HL-60 (cell line): ENCODE measurements around the gene EEF2.
A peak's percentile ranks its signal among the peaks of the same experiment; 100 is the strongest.

ENCODE experiments used
- DNase-seq, 2 experiments: peaks; one replicate each; pipeline ENCODE4 v3.0.0-alpha.2; 2010 to 2020; ENCODE audit warnings: low read depth in 1 of 2, low spot score in 1 of 2
- H3K27ac ChIP-seq: fragments of 250-450 bp; sonication (Bioruptor Pico); replicated peaks from 2 replicates; pipeline ENCODE4 v1.5.1; 2020; ENCODE audit warnings: mild to moderate bottlenecking, moderate library complexity
- H3K27me3 ChIP-seq: fragments of 250-450 bp; sonication (Bioruptor Pico); 2 replicates; pipeline ENCODE4 v1.5.1; 2021; ENCODE audit warnings: mild to moderate bottlenecking, moderate library complexity; ENCODE audit not compliant: insufficient read depth, poor library complexity, severe bottlenecking
- H3K4me3 ChIP-seq: replicated peaks from 2 replicates; pipeline ENCODE4 v1.5.1; 2011; ENCODE audit warnings: mild to moderate bottlenecking, control low read depth, low read length; ENCODE audit not compliant: insufficient read depth
- GABPA ChIP-seq: IDR thresholded peaks from 2 replicates; pipeline ENCODE4 v1.6.1; 2012; ENCODE audit warnings: low read depth
- POLR2AphosphoS5 ChIP-seq: IDR thresholded peaks from 2 replicates; pipeline ENCODE4 v1.6.1; 2012; ENCODE audit warnings: low read depth
- SPI1 ChIP-seq: IDR thresholded peaks from 2 replicates; pipeline ENCODE4 v1.6.1; 2012; ENCODE audit warnings: low read depth, mild to moderate bottlenecking, borderline replicate concordance
- TF ChIP-seq, protein P1 (sequence below): IDR thresholded peaks from 2 replicates; pipeline ENCODE4 v1.6.1; 2012; ENCODE audit warnings: low read depth; ENCODE audit not compliant: insufficient replicate concordance
- TF ChIP-seq, protein P2 (sequence below): IDR thresholded peaks from one replicate; pipeline ENCODE4 v1.5.1; 2011; ENCODE audit warnings: low read length, control low read depth, inconsistent platforms; ENCODE audit not compliant: insufficient read depth

Gene EEF2

DNA sequence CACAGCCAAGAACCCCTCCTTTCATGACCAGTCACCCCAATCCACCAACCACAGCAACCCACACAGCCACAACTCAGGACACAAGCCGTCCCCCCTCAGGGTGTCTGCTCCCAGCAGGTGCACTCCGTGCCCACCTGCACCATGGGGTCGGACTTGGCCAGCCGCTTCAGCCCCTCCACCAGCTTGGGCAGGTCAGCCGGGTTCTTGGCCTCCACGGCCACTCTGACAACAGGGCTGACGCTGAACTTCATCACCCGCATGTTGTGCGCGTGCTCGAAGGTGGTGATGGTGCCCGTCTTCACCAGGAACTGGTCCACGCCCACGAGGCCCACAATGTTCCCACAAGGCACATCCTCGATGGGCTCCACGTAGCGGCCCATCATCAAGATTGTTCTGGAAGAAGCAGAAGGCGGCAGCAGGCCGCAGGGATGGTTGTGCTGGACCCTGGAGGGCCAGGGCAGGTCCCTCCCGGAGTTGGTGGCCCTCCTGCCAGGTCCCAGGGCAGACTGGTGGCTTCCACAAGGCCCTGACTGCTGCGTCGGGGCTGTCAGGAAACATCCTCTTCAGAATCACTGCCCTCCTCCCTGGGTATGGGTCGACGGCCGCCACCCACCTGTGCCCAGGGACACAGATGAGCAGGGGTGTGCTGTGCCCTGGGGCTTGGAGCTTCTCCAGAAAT is 5.5 kb downstream of the EEF2 start:
- H3K4me3 ChIP-seq: no peak overlapping the region
- TF ChIP-seq SPI1 (no peak), GABPA (no peak), POLR2AphosphoS5 (peak; percentile 27; the same call in 1 of the 2 replicates)
- TF ChIP-seq, protein P1, sequence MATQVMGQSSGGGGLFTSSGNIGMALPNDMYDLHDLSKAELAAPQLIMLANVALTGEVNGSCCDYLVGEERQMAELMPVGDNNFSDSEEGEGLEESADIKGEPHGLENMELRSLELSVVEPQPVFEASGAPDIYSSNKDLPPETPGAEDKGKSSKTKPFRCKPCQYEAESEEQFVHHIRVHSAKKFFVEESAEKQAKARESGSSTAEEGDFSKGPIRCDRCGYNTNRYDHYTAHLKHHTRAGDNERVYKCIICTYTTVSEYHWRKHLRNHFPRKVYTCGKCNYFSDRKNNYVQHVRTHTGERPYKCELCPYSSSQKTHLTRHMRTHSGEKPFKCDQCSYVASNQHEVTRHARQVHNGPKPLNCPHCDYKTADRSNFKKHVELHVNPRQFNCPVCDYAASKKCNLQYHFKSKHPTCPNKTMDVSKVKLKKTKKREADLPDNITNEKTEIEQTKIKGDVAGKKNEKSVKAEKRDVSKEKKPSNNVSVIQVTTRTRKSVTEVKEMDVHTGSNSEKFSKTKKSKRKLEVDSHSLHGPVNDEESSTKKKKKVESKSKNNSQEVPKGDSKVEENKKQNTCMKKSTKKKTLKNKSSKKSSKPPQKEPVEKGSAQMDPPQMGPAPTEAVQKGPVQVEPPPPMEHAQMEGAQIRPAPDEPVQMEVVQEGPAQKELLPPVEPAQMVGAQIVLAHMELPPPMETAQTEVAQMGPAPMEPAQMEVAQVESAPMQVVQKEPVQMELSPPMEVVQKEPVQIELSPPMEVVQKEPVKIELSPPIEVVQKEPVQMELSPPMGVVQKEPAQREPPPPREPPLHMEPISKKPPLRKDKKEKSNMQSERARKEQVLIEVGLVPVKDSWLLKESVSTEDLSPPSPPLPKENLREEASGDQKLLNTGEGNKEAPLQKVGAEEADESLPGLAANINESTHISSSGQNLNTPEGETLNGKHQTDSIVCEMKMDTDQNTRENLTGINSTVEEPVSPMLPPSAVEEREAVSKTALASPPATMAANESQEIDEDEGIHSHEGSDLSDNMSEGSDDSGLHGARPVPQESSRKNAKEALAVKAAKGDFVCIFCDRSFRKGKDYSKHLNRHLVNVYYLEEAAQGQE: no peak
- TF ChIP-seq, protein P2, sequence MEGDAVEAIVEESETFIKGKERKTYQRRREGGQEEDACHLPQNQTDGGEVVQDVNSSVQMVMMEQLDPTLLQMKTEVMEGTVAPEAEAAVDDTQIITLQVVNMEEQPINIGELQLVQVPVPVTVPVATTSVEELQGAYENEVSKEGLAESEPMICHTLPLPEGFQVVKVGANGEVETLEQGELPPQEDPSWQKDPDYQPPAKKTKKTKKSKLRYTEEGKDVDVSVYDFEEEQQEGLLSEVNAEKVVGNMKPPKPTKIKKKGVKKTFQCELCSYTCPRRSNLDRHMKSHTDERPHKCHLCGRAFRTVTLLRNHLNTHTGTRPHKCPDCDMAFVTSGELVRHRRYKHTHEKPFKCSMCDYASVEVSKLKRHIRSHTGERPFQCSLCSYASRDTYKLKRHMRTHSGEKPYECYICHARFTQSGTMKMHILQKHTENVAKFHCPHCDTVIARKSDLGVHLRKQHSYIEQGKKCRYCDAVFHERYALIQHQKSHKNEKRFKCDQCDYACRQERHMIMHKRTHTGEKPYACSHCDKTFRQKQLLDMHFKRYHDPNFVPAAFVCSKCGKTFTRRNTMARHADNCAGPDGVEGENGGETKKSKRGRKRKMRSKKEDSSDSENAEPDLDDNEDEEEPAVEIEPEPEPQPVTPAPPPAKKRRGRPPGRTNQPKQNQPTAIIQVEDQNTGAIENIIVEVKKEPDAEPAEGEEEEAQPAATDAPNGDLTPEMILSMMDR: no peak
- no peaks in the 10 kb centered on the region for H3K27me3 ChIP-seq
- DNase-seq: peak in 1 of 2 experiments; percentile 45
- no peak overlapping the region for H3K27ac ChIP-seq

DNA sequence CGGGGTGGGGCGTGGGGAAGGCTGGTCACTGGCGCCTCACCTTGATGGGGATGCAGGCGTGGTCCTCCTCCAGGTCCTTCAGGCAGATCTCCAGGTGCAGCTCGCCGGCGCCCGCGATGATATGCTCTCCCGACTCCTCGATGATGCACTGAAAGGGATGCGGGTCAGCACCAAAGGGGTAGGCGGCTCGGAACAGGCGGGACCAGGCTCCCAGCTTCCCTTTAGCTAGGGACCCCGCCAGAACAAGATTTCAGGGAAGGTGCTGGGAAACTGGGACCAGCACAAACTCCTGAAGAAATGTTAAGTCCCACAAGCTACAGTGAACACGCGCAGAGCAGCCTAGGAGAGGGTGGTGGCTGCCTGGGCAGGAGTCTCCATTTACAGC is 6.0 kb downstream of the EEF2 start:
- DNase-seq: peak in 1 of 2 experiments; percentile 44
- H3K27ac ChIP-seq: no peak overlapping the region
- TF ChIP-seq POLR2AphosphoS5 (no peak; the same call in 1 of the 2 replicates), SPI1 (no peak)

DNA sequence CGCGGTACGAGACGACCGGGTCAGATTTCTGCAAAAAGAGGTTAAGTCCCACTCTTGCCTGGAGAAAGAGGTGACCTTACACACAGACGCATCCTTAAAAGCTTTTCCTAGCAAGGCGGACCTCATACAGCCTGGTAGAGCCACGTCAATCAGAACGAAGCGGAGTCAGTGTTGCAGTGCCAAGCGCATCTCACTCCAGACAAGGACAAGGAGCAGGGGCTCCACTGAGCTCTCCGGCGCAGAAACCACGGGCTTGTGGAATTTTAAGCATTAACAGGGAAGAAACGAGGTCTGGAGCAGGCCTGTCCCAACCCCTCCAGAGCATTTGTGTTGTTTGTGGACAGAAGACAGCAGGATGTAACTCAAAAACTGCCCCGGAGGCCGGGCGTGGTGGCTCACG is 7.1 kb downstream of the EEF2 start:
- peak in 1 of 2 experiments; percentile 55 for DNase-seq
- H3K27me3 ChIP-seq: no peaks in the 10 kb centered on the region
- H3K4me3 ChIP-seq: no peak overlapping the region
- TF ChIP-seq POLR2AphosphoS5 (peak; percentile 8; the same call in 1 of the 2 replicates), SPI1 (no peak)
- no peak overlapping the region for H3K27ac ChIP-seq

More for the DNA sequence above, 6.0 kb downstream of the EEF2 start:
- no peaks in the 10 kb centered on the region for H3K27me3 ChIP-seq
- H3K4me3 ChIP-seq: no peak overlapping the region

DNA sequence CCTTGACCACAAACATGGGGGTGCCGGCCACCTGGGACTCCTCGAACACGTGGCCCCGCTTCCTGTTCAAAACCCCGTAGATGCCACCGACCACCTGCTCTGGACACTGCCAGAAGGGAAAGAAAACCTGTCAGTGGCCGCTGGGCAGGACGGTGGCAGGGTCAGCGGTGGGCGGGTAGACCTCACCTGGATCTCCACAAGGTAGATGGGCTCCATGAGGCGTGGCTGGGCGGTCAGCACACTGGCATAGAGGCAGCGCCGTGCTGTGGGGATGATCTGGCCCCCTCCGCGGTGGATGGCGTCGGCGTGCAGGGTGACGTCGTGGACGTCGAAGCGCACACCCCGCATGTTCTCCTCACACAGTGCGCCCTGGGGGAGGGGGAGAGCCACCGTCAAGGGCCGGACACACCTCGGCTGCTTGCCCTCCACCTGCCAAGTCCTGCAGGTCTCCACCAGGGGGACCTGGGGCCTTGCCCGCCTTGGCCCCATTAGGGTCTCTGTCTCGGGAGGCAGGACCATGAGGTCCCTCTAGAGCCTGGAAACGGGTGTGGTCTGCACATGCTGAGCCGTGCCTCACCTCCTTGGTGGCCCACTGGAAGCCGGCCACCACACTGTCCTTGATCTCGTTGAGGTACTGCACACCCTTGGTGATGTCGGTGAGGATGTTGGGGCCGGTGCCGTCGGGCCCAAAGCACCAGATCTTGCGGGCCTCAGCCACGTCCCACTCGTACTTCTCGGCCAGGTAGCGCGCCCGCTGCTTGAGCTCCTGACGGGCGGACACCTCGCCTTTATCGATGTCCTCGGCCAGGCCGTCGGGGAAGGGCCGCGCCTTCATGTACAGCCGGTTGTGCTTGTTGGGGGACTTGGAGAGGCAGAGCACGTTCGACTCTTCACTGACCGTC is 7.8 kb downstream of the EEF2 start:
- H3K4me3 ChIP-seq: no peak overlapping the region
- DNase-seq: peak in 1 of 2 experiments; percentile 73
- H3K27me3 ChIP-seq: no peaks in the 10 kb centered on the region
- no peak overlapping the region for H3K27ac ChIP-seq
- TF ChIP-seq, protein P2: no peak
- TF ChIP-seq POLR2AphosphoS5: peak; percentile 12; the same call in 1 of the 2 replicates

DNA sequence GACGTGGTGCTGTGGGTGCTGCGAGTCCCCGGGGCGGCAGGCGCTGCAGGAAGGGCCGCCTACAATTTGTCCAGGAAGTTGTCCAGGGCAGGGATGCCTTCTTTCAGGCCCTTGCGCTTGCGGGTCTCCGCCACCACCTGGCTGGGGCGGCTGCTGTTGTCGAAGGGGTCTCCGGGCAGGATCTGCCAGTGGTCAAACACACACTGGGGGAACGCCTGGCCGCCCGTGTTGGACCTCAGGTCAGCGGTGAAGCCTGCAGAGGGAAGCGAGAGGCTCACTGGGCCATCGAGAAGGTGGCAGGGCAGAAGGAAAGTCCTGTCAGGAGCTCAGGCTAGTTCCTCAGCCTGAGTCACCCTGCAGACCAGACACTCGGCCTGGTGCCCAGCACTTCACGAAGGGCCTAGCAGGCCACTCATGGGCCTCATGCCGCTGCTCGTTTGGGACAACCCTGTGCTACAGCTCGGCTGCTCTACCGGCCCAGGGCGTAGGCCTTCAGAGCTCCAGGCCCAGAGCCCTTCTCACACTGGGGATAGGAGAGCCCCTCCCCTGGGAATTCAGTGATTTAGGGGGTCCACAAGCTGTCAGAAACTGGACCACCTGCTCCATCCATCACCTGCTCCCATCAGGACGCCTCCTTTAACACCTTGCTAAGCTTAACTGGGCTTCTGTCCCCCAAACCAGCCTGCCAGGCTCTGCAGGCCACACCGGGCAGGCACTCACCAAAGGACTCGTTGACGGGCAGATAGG is 8.6 kb downstream of the EEF2 start:
- Histone ChIP-seq H3K4me3 (no peak overlapping the region), H3K27ac (no peak overlapping the region)

More for the DNA sequence above, 8.6 kb downstream of the EEF2 start:
- H3K27me3 ChIP-seq: no peaks in the 10 kb centered on the region
- peak; percentile 80 for TF ChIP-seq POLR2AphosphoS5
- TF ChIP-seq SPI1: no peak
- peak in 1 of 2 experiments; percentile 69 for DNase-seq
